K562 (cell line): ENCODE results near the gene ACTL7B. TPM values are rescaled to one million over a fixed set of nuclear protein-coding genes. Genes with fewer than 3 reads are reported as not detected.

Experiments
- ATAC-seq: fragments of 200-7000 bp; cut with Tn5 transposase; 3 replicates; pipeline ENCODE4 v1.9.1; 2020; ENCODE audit warnings: moderate library complexity
- BruUV-seq: library from RNA; stranded (reverse); fragments of 400-500 nt; replicated peaks from 2 replicates; lab custom pipeline; 2021; lab: Mats Ljungman, UMichigan
- CTCF ChIA-PET: fragments of 300-600 bp; formaldehyde crosslinking; extraction: SDS; loops from one replicate; lab custom pipeline; 2021; ENCODE audit warnings: low intra/inter-chr PET ratio; lab: Yijun Ruan, JAX
- POLR2A ChIA-PET: fragments of 300-600, 350-650 bp; sonication (Branson Sonifier 250); formaldehyde crosslinking; extraction: SDS; loops from one replicate; lab custom pipeline; 2021; ENCODE audit warnings: antibody characterized with exemption, inconsistent platforms; lab: Yijun Ruan, JAX
- DNase-seq, 4 experiments: peaks; one replicate each; pipeline versions ENCODE4 v3.0.0 to v3.0.0-alpha.2; 2011 to 2018; ENCODE audit warnings: low spot score in 3 of 4, mixed read lengths in 3 of 4; ENCODE audit errors: extremely low read depth in 1 of 4
- FAIRE-seq: peaks from 2 replicates; lab custom pipeline; 2011; peaks lifted over from hg19 to GRCh38; lab: Jason Lieb, UNC
- H2AFZ ChIP-seq: 2 replicates; pipeline ENCODE4 v1.6.0; 2011; ENCODE audit warnings: low read depth, low read length, control low read depth, inconsistent platforms
- H3K27ac ChIP-seq: fragments of 200-600 bp; 3 replicates; pipeline ENCODE4 v1.8.0; 2011; ENCODE audit warnings: low read depth, mild to moderate bottlenecking, control low read depth, inconsistent platforms, low read length, moderate library complexity, mixed read lengths; ENCODE audit errors: extremely low read depth
- H3K27me3 ChIP-seq, 2 experiments: fragments of 300-600 bp in 1 of 2; 2 replicates in 1 of 2; 3 replicates in 1 of 2; pipeline versions ENCODE4 v1.6.0 to v1.8.0; 2011; ENCODE audit warnings: inconsistent platforms in 2 of 2, low read length in 2 of 2, mild to moderate bottlenecking in 1 of 2, mixed read lengths in 1 of 2, moderate library complexity in 1 of 2; ENCODE audit not compliant: control insufficient read depth in 2 of 2, insufficient read depth in 2 of 2
- H3K36me3 ChIP-seq: fragments of 300-600 bp; 3 replicates; pipeline ENCODE4 v1.8.0; 2011; ENCODE audit warnings: mild to moderate bottlenecking, low read length, inconsistent platforms; ENCODE audit not compliant: control insufficient read depth, insufficient read depth
- H3K4me1 ChIP-seq, 2 experiments: fragments of 200-600 bp in 1 of 2; replicated peaks in 1 of 2; 2 replicates in 1 of 2; 3 replicates in 1 of 2; pipeline versions ENCODE4 v1.5.1 to v1.8.0; 2011; ENCODE audit warnings: inconsistent platforms in 2 of 2, low read length in 2 of 2, mild to moderate bottlenecking in 1 of 2, mixed read lengths in 1 of 2, moderate library complexity in 1 of 2; ENCODE audit not compliant: control insufficient read depth in 2 of 2, insufficient read depth in 2 of 2
- H3K4me2 ChIP-seq: 2 replicates; pipeline ENCODE4 v1.6.1; 2011; ENCODE audit warnings: low read length, control low read depth, inconsistent platforms, mixed read lengths; ENCODE audit not compliant: insufficient read depth
- H3K4me3 ChIP-seq: fragments of 200-600 bp; sonication (generic), shearing (Covaris generic); 2 replicates; pipeline ENCODE4 v1.5.1; 2016; ENCODE audit warnings: control low read depth, inconsistent platforms
- H3K79me2 ChIP-seq: fragments of 200-600 bp; 3 replicates; pipeline ENCODE4 v1.8.0; 2011; ENCODE audit warnings: low read length, inconsistent platforms; ENCODE audit not compliant: control insufficient read depth, insufficient read depth
- H3K9ac ChIP-seq, 2 experiments: 2 replicates each; pipeline versions ENCODE4 v1.6.0 to v1.6.1; 2011; ENCODE audit warnings: low read depth in 2 of 2, low read length in 2 of 2, control low read depth in 1 of 2, inconsistent platforms in 1 of 2, mild to moderate bottlenecking in 1 of 2, mixed read lengths in 1 of 2; ENCODE audit not compliant: insufficient read depth in 1 of 2
- H3K9me1 ChIP-seq: one replicate; pipeline ENCODE4 v1.6.0; 2011; ENCODE audit warnings: inconsistent platforms, mild to moderate bottlenecking, low read length, moderate library complexity; ENCODE audit not compliant: control insufficient read depth, insufficient read depth
- H3K9me3 ChIP-seq: replicated peaks from 2 replicates; pipeline ENCODE4 v1.5.1; 2011; ENCODE audit warnings: low read depth, low read length, inconsistent platforms; ENCODE audit not compliant: control insufficient read depth, insufficient read depth
- H4K20me1 ChIP-seq: replicated peaks from 2 replicates; pipeline ENCODE4 v1.6.1; 2011; ENCODE audit warnings: low read length, inconsistent platforms, mixed read lengths; ENCODE audit not compliant: control insufficient read depth, insufficient read depth
- CCNT2 ChIP-seq: IDR thresholded peaks from 2 replicates; pipeline ENCODE4 v1.6.1; 2011; ENCODE audit warnings: borderline replicate concordance, low read depth, mild to moderate bottlenecking, moderate library complexity, mixed read lengths, low read length; ENCODE audit not compliant: insufficient read length; ENCODE audit errors: extremely low read depth
- HCFC1 ChIP-seq: IDR thresholded peaks from 2 replicates; pipeline ENCODE4 v1.6.1; 2012; ENCODE audit warnings: low read depth, low read length, improper control_type of control experiment
- IRF9 ChIP-seq: fragments of 450-650 bp; IDR thresholded peaks from 2 replicates; pipeline ENCODE4 v1.6.1; 2016; ENCODE audit warnings: missing biosample characterization, missing genetic modification characterization
- NFE2L1 ChIP-seq: fragments of 450-650 bp; IDR thresholded peaks from 2 replicates; pipeline ENCODE4 v1.6.1; 2016; ENCODE audit warnings: missing genetic modification characterization, low read depth, mild to moderate bottlenecking, missing compliant biosample characterization, moderate library complexity, borderline replicate concordance
- RAD21 ChIP-seq, 2 experiments: fragments of 250-450 bp in 1 of 2; fragments of 450-650 bp in 1 of 2; sonication (Bioruptor Pico) in 1 of 2; formaldehyde crosslinking in 1 of 2; IDR thresholded peaks in 1 of 2; conservative IDR thresholded peaks in 1 of 2; 2 replicates each; pipeline versions ENCODE4 v1.4.0 to v1.8.0; 2020 to 2022; ENCODE audit warnings: mild to moderate bottlenecking in 2 of 2, moderate library complexity in 1 of 2
- REST ChIP-seq, 2 experiments: fragments of 450-650 bp; formaldehyde crosslinking in 1 of 2; IDR thresholded peaks; 2 replicates each; pipeline versions ENCODE4 v1.4.0 to v1.6.1; 2014 to 2020; ENCODE audit warnings: mild to moderate bottlenecking in 2 of 2, borderline replicate concordance in 1 of 2, low read depth in 1 of 2
- ZNF277 ChIP-seq: fragments of 250-450 bp; sonication (Bioruptor Pico); IDR thresholded peaks from 2 replicates; pipeline ENCODE4 v1.8.0; 2022; ENCODE audit warnings: inconsistent platforms, mild to moderate bottlenecking, moderate library complexity, borderline replicate concordance
- ZNF584 ChIP-seq: fragments of 200-800 bp; sonication (Bioruptor generic); IDR thresholded peaks from 2 replicates; pipeline ENCODE4 v1.6.1; 2016; ENCODE audit warnings: low read depth, mild to moderate bottlenecking, missing genetic modification characterization, missing compliant biosample characterization
- ZNF586 ChIP-seq: fragments of 450-650 bp; formaldehyde crosslinking; conservative IDR thresholded peaks from 2 replicates; pipeline ENCODE4 v1.4.0; 2020; ENCODE audit warnings: mild to moderate bottlenecking, moderate library complexity
- WGBS: fragments of 100-300 bp; shearing (Covaris generic); methylation state at CpG from one replicate; pipeline ENCODE4 v1.1.6; 2016; ENCODE audit warnings: low coverage, mixed read lengths; ENCODE audit not compliant: insufficient coverage; ENCODE audit errors: missing lambda C conversion rate; 5-methylcytosine and 5-hydroxymethylcytosine counted together
- in situ Hi-C: fragments of 300-500 bp; cut with MboI; formaldehyde crosslinking; loops from 4 replicates; pipeline ENCODE4 v1.15.0; 2018; ENCODE audit warnings: inconsistent platforms, mixed read lengths
- intact Hi-C: fragments of 100-400 bp; cut with micrococcal nuclease; formaldehyde crosslinking; loops from 2 replicates; pipeline ENCODE4 v1.14.2; 2022
- polyA plus RNA-seq, 8 experiments: library from polyadenylated mRNA; depleted of rRNA in 4 of 8; stranded (reverse) in 5 of 8; unstranded in 3 of 8; fragments of >200 nt; fragmentation: Nextera tagmentation in 2 of 8; fragmentation: Illumina TruSeq in 1 of 8; extraction: Ambion mirVana in 2 of 8; extraction: Trizol in 1 of 8; gene quantifications; 2 replicates each; pipeline versions ENCODE4 v1.2.1 to v1.2.3, GENCODE V29; 2011 to 2014; ENCODE audit warnings: inconsistent platforms in 1 of 8, missing spikeins in 1 of 8
- total RNA-seq, 7 experiments: library from RNA; depleted of rRNA in 6 of 7; stranded (reverse); fragments of >200 nt in 6 of 7; fragmentation: Illumina TruSeq in 2 of 7; extraction: Trizol in 2 of 7; gene quantifications; 2 replicates each; pipeline versions ENCODE4 v1.2.1 to v1.2.3, GENCODE V29; 2011 to 2021; ENCODE audit warnings: low replicate concordance in 1 of 7

Gene ACTL7B
- total and polyA plus RNA-seq, 9 of the 15 experiments (the other 6 are each of a cell fraction or from before 2014, with no cell fraction given): not detected

- ChIA-PET CTCF (interaction anchor here (0.6 to 1.1 kb wide), 2 partner anchors 103 to 471 kb away, joined by 3 read pairs; partner anchors contain the start of gene EPB41L4B), POLR2A (no interaction called here)
- Histone ChIP-seq H3K4me1 (peaks cover 0 to 9% of the 10 kb centered on the region in 2 experiments; a peak in 1 of 5 replicates), H3K27me3 (peaks cover 22 to 30% of the 10 kb centered on the region in 2 experiments), H3K4me2 (no peak overlapping the region), H4K20me1 (no peaks in the 10 kb centered on the region; the same call in 1 of the 2 replicates), H3K9me1 (no peaks in the 10 kb centered on the region), H3K9me3 (no peaks in the 10 kb centered on the region), H2AFZ (no peak overlapping the region), H3K9ac (no peak overlapping the region), H3K79me2 (no peaks in the 10 kb centered on the region), H3K36me3 (no peaks in the 10 kb centered on the region), H3K27ac (no peak overlapping the region), H3K4me3 (no peak overlapping the region)
- peak; percentile 55 for FAIRE-seq
- in situ Hi-C loops: no loop called here
- peak; percentile 70 for ATAC-seq
- DNase-seq: peak in 2 of 4 experiments; percentile 23 to 30
- 6% methylated on average over 3 of the region's 3 CpGs for WGBS
- BruUV-seq: no TSS peak
- intact Hi-C loops: loop anchor here (2.0 to 10.0 kb wide), 2 partner anchors 374 to 470 kb away; partner anchors contain the start of gene EPB41L4B
- TF ChIP-seq REST (IDR thresholded peaks at IDR 0.05; ENCODE audit: borderline replicate concordance) (peak; percentile 39; the same call in 1 of the 2 replicates), REST (CRISPR knock-in tag; IDR thresholded peaks at IDR 0.05; ENCODE audit: low read depth) (no peak), HCFC1 (no peak), ZNF584 (CRISPR knock-in tag) (no peak), CCNT2 (no peak), NFE2L1 (tag) (no peak), IRF9 (tag) (no peak), ZNF586 (CRISPR knock-in tag) (no peak), RAD21 (CRISPR knock-in tag; conservative IDR thresholded peaks at IDR 0.05 in 1 of 2, IDR thresholded peaks at IDR 0.05 in 1 of 2) (peak; percentile 25 to 73; a peak in 3 of 4 replicates), ZNF277 (CRISPR knock-in tag) (no peak)
Measured at GRCh38 chr9:108850293-108850897, 5.4 kb downstream of the ACTL7B start.
